HG02852 (cell line): ENCODE results near the gene MLXIP.

ENCODE experiments used
- ATAC-seq: cut with Tn5 transposase; IDR thresholded peaks from one replicate; pipeline ENCODE4 v1.9.1; 2021; ENCODE audit warnings: mild to moderate bottlenecking, moderate library complexity; ENCODE audit not compliant: unreplicated experiment

The MLXIP gene

GRCh38 chr12:122124370-122124769 is 45.8 kb downstream of the MLXIP start:
- no peak for ATAC-seq

- no peak for ATAC-seq
Measured at GRCh38 chr12:122125452-122126341, 47.1 kb downstream of the MLXIP start.

- ATAC-seq: no peak
Measured at GRCh38 chr12:122126342-122126635, 47.7 kb downstream of the MLXIP start.

- no peak for ATAC-seq
Measured at GRCh38 chr12:122126713-122127597, 48.4 kb downstream of the MLXIP start.

GRCh38 chr12:122127839-122128238 is 49.3 kb downstream of the MLXIP start:
- ATAC-seq: no peak

GRCh38 chr12:122128481-122128880 is 49.9 kb downstream of the MLXIP start:
- ATAC-seq: no peak

- no peak for ATAC-seq
Measured at GRCh38 chr12:122129131-122129530, 50.6 kb downstream of the MLXIP start.

GRCh38 chr12:122130150-122130549 is 51.6 kb downstream of the MLXIP start:
- no peak for ATAC-seq

GRCh38 chr12:122133192-122133950 is 54.8 kb downstream of the MLXIP start:
- ATAC-seq: no peak

GRCh38 chr12:122135437-122136031 is 57.0 kb downstream of the MLXIP start:
- no peak for ATAC-seq

- ATAC-seq: no peak
Measured at GRCh38 chr12:122137229-122137628, 58.7 kb downstream of the MLXIP start.

GRCh38 chr12:122137681-122138080 is 59.1 kb downstream of the MLXIP start:
- ATAC-seq: no peak

- ATAC-seq: no peak
Measured at GRCh38 chr12:122138181-122138580, 59.6 kb downstream of the MLXIP start.

GRCh38 chr12:122138616-122139015 is 60.1 kb downstream of the MLXIP start:
- no peak for ATAC-seq

GRCh38 chr12:122139266-122139665 is 60.7 kb downstream of the MLXIP start:
- no peak for ATAC-seq

GRCh38 chr12:122139941-122140340 is 61.4 kb downstream of the MLXIP start:
- no peak for ATAC-seq

GRCh38 chr12:122140467-122141257 is 62.1 kb downstream of the MLXIP start:
- ATAC-seq: no peak

- ATAC-seq: no peak
Measured at GRCh38 chr12:122141911-122142725, 63.6 kb downstream of the MLXIP start.

GRCh38 chr12:122142857-122143256 is 64.3 kb downstream of the MLXIP start:
- no peak for ATAC-seq
